Endothelial cell of umbilical vein (primary cell): ENCODE results near the gene MAJIN. TPM values are rescaled to one million over a fixed set of nuclear protein-coding genes. Genes with fewer than 3 reads are reported as not detected.
A peak's percentile ranks its signal among the peaks of the same experiment; 100 is the strongest.

Experiments used
- BruUV-seq: library from RNA; stranded (reverse); fragments of 400-500 nt; replicated peaks from 2 replicates; lab custom pipeline; 2021; lab: Mats Ljungman, UMichigan
- CTCF ChIA-PET: fragments of 300-600, 350-600 bp; sonication (Branson Sonifier 250); formaldehyde crosslinking; loops from one replicate; lab custom pipeline; 2021; ENCODE audit warnings: antibody characterized with exemption, inconsistent platforms; lab: Charles Lee
- POLR2A ChIA-PET: fragments of 300-600, 350-600 bp; sonication (Branson Sonifier 250); formaldehyde crosslinking; loops from one replicate; lab custom pipeline; 2021; ENCODE audit warnings: antibody characterized with exemption, inconsistent platforms; lab: Charles Lee
- DNase-seq: peaks from one replicate; pipeline ENCODE4 v3.0.0-alpha.2; 2011; ENCODE audit warnings: low read depth, low spot score
- FAIRE-seq: peaks from 2 replicates; lab custom pipeline; 2011; peaks lifted over from hg19 to GRCh38; lab: Jason Lieb, UNC
- H2AFZ ChIP-seq: 2 replicates; pipeline ENCODE4 v1.6.0; 2012; ENCODE audit warnings: low read depth, low read length, control low read depth, inconsistent platforms
- H3K27ac ChIP-seq: 2 replicates; pipeline ENCODE4 v1.5.1; 2011; ENCODE audit warnings: low read depth, mild to moderate bottlenecking, control low read depth, low read length, moderate library complexity; ENCODE audit not compliant: insufficient read depth
- H3K27me3 ChIP-seq, 2 experiments: 2 replicates each; pipeline versions ENCODE4 v1.6.0 to v1.6.1; 2011; ENCODE audit warnings: low read length in 2 of 2, mixed read lengths in 1 of 2; ENCODE audit not compliant: control insufficient read depth in 2 of 2, insufficient read depth in 2 of 2
- H3K36me3 ChIP-seq, 2 experiments: 2 replicates in 1 of 2; 3 replicates in 1 of 2; pipeline ENCODE4 v1.5.1; 2011; ENCODE audit warnings: low read length in 2 of 2, mild to moderate bottlenecking in 1 of 2, moderate library complexity in 1 of 2; ENCODE audit not compliant: control insufficient read depth in 2 of 2, insufficient read depth in 2 of 2; ENCODE audit errors: extremely low read depth in 1 of 2
- H3K4me1 ChIP-seq: 3 replicates; pipeline ENCODE4 v1.5.1; 2011; ENCODE audit warnings: mild to moderate bottlenecking, low read length; ENCODE audit not compliant: control insufficient read depth, insufficient read depth; ENCODE audit errors: extremely low read depth
- H3K4me2 ChIP-seq: 2 replicates; pipeline ENCODE4 v1.6.1; 2011; ENCODE audit warnings: low read length, control low read depth, mixed read lengths; ENCODE audit not compliant: insufficient read depth
- H3K4me3 ChIP-seq, 3 experiments: fragments of 200-600 bp in 1 of 3; sonication (generic), shearing (Covaris generic) in 1 of 3; replicated peaks in 1 of 3; 2 replicates each; pipeline ENCODE4 v1.5.1; 2011 to 2016; ENCODE audit warnings: control low read depth in 3 of 3, low read length in 3 of 3, mild to moderate bottlenecking in 2 of 3, inconsistent platforms in 1 of 3, low read depth in 1 of 3, moderate library complexity in 1 of 3; ENCODE audit not compliant: insufficient read depth in 1 of 3
- H3K79me2 ChIP-seq: 2 replicates; pipeline ENCODE4 v1.6.0; 2012; ENCODE audit warnings: low read length, inconsistent platforms; ENCODE audit not compliant: control insufficient read depth, insufficient read depth
- H3K9ac ChIP-seq: replicated peaks from 2 replicates; pipeline ENCODE3; 2011; ENCODE audit warnings: low read length, control low read depth; ENCODE audit not compliant: insufficient read depth; ENCODE audit errors: extremely low read depth
- H3K9me1 ChIP-seq: replicated peaks from 3 replicates; pipeline ENCODE4 v1.6.0; 2011; ENCODE audit warnings: mild to moderate bottlenecking, low read length; ENCODE audit not compliant: control insufficient read depth, insufficient read depth; ENCODE audit errors: extremely low read depth
- H3K9me3 ChIP-seq: replicated peaks from 2 replicates; pipeline ENCODE4 v1.5.1; 2012; ENCODE audit warnings: low read length, inconsistent platforms; ENCODE audit not compliant: control insufficient read depth, insufficient read depth
- H4K20me1 ChIP-seq: replicated peaks from 2 replicates; pipeline ENCODE3; 2011; ENCODE audit warnings: mild to moderate bottlenecking, low read length; ENCODE audit not compliant: control insufficient read depth, insufficient read depth; ENCODE audit errors: extremely low read depth
- EZH2 ChIP-seq: IDR thresholded peaks from 2 replicates; pipeline ENCODE4 v1.6.1; 2012; ENCODE audit warnings: borderline replicate concordance, low read depth, mild to moderate bottlenecking, moderate library complexity, low read length, inconsistent platforms; ENCODE audit not compliant: severe bottlenecking
- FOS ChIP-seq: IDR thresholded peaks from 2 replicates; pipeline ENCODE4 v1.6.1; 2011; ENCODE audit warnings: mild to moderate bottlenecking, low read length, moderate library complexity, borderline replicate concordance; ENCODE audit not compliant: insufficient read depth
- dilution Hi-C: fragments of 300-500 bp; cut with MboI; formaldehyde crosslinking; loops from one replicate; pipeline ENCODE4 v1.15.0; 2019; ENCODE audit warnings: low sequenced_read_pairs; ENCODE audit not compliant: extremely low pct_ligation_motif_present
- intact Hi-C: fragments of 100-400 bp; cut with micrococcal nuclease; formaldehyde crosslinking; loops from one replicate; pipeline ENCODE4 v1.10.0; 2022
- polyA plus RNA-seq, 4 experiments: library from polyadenylated mRNA; depleted of rRNA in 3 of 4; stranded (reverse) in 3 of 4; unstranded in 1 of 4; fragments of >200 nt; gene quantifications; 2 replicates each; pipeline versions ENCODE4 v1.2.1 to v1.2.3, GENCODE V29; 2011 to 2012; ENCODE audit warnings: missing spikeins in 1 of 4
- total RNA-seq: library from RNA; stranded (reverse); gene quantifications from 2 replicates; pipeline ENCODE4 v1.2.3, GENCODE V29; 2021
- TF ChIP-seq, protein P1 (sequence below), 2 donors: IDR thresholded peaks; 1 replicate in 1 of 2; 2 replicates in 1 of 2; pipeline ENCODE4 v1.5.1; 2011; ENCODE audit warnings: low read length in 2 of 2, mild to moderate bottlenecking in 2 of 2, moderate library complexity in 2 of 2, control low read depth in 1 of 2, inconsistent platforms in 1 of 2, low read depth in 1 of 2; ENCODE audit not compliant: insufficient read depth in 1 of 2; ENCODE audit errors: extremely low read depth in 1 of 2
- TF ChIP-seq, protein P2 (sequence below): IDR thresholded peaks from 2 replicates; pipeline ENCODE4 v1.6.1; 2011; ENCODE audit not compliant: insufficient read depth, insufficient read length

The MAJIN gene
- total and polyA plus RNA-seq, 2 donors (not counting 3 experiments of a cell fraction or from before 2014, with no cell fraction given) = 0.07 TPM; not detected in 1

DNA sequence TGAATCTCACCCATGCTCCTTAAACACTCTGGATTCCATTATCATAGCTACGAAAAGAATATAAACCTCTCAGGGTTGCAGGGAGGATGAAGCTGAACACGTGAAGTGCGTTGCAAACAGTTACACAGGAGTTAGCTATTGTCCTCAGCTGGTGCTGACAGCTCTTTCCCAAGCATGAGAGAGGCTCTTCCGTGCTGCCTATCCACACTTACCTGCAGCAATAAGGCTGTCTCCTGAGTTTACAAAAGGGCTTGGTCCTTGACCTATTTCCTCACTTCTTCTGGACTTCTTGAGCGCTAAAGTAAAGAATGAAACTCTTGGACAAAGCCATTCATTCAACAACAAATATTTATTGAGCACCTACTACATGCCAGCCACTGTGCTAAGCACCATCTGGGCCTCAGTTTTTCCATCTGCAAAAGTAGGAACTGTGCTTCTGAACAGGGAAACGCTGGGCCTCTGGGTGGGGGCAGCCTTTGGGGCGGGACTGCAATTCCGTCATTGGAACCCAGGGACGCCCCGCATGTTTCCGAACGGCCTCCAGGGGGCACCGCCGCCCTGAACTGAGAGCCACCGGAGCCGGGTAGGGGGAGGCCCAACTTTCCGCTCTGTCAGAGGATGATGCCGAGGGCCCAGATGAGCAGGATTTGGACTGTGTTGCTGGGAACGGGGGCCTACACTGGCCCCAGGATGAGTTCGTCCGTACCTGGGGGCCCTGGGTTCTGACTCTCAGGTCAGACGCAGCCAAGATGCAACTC, 41.4 kb upstream of the MAJIN start:
- Histone ChIP-seq H3K27me3 (no peaks in the 10 kb centered on the region), H4K20me1 (no peaks in the 10 kb centered on the region), H3K4me1 (peaks cover 4% of the 10 kb centered on the region), H3K79me2 (peaks cover 2% of the 10 kb centered on the region), H2AFZ (peak overlapping the region; percentile 88), H3K36me3 (no peaks in the 10 kb centered on the region), H3K27ac (peak overlapping the region; percentile 87), H3K9me3 (no peaks in the 10 kb centered on the region), H3K9me1 (no peaks in the 10 kb centered on the region), H3K4me3 (peak overlapping the region; percentile 32 to 84 (median 59)), H3K4me2 (peak overlapping the region; percentile 80), H3K9ac (peak overlapping the region; percentile 89)
- DNase-seq (peak; percentile 84), FAIRE-seq (no peak)
- intact Hi-C loops = loop anchor here (1.0 to 5.0 kb wide), 3 partner anchors 65 to 104 kb away; partner anchors contain the start of genes VPS51 and ZNHIT2
- BruUV-seq = TSS peak; percentile 84
- TF ChIP-seq, protein P1, sequence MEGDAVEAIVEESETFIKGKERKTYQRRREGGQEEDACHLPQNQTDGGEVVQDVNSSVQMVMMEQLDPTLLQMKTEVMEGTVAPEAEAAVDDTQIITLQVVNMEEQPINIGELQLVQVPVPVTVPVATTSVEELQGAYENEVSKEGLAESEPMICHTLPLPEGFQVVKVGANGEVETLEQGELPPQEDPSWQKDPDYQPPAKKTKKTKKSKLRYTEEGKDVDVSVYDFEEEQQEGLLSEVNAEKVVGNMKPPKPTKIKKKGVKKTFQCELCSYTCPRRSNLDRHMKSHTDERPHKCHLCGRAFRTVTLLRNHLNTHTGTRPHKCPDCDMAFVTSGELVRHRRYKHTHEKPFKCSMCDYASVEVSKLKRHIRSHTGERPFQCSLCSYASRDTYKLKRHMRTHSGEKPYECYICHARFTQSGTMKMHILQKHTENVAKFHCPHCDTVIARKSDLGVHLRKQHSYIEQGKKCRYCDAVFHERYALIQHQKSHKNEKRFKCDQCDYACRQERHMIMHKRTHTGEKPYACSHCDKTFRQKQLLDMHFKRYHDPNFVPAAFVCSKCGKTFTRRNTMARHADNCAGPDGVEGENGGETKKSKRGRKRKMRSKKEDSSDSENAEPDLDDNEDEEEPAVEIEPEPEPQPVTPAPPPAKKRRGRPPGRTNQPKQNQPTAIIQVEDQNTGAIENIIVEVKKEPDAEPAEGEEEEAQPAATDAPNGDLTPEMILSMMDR (IDR thresholded peaks at IDR 0.05; ENCODE audit: extremely low read depth in 1 of 2, insufficient read depth in 1 of 2, low read depth in 1 of 2, low read length in 2 of 2) = peak; percentile 56 to 92
- TF ChIP-seq EZH2 (no peak), FOS (no peak)
- TF ChIP-seq, protein P2, sequence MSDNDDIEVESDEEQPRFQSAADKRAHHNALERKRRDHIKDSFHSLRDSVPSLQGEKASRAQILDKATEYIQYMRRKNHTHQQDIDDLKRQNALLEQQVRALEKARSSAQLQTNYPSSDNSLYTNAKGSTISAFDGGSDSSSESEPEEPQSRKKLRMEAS = no peak
- ChIA-PET POLR2A (no interaction called here), CTCF (interaction anchor here (0.7 to 6.0 kb wide), 28 partner anchors 9 to 179 kb away, joined by 3 to 40 read pairs (median 5); partner anchors contain the start of genes ATG2A, BATF2, CDC42BPG and MAJIN)
- dilution Hi-C loops = no loop called here
